Measurements from ENCODE around the gene KIAA0753. TPM values are rescaled to one million over a fixed set of nuclear protein-coding genes. Genes with fewer than 3 reads are reported as not detected.
"Not testable (repeated sequence)": the region's sequence is repeated elsewhere in the genome, so short reads cannot be mapped to it uniquely, and the experiment has no call there.

Gene KIAA0753
- total RNA-seq, 2 donors from 2014 or later: 6.9 to 13.5 TPM

DNA sequence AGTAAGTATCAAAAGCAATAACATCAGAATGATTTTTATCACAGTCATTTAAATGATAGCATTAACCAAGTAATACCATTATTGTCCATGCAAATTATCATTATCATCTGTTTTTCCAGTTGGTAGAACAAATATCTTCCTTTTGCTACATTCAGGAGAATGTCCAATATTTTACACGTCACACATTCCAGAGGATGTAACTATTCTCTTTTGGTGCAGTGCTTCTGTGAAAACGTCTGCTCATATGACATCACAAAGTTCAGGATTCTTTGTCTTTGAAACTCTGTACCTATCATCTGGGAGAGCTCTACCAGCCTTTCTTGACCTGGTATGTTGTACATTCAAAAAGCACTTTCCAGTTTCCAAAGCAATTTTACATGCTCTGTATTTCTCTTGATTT, 44.0 kb downstream of the KIAA0753 start:
- H3K4me3 ChIP-seq: no peak overlapping the region
- peaks cover 23% of the 10 kb centered on the region for H3K4me1 ChIP-seq
- peaks cover 0 to 3% of the 10 kb centered on the region in 2 donors for H3K36me3 ChIP-seq (replicated peaks in 1 of 2; ENCODE audit: insufficient read depth in 1 of 2, low read depth in 2 of 2)
- H3K27me3 ChIP-seq: no peaks in the 10 kb centered on the region
- H3K27ac ChIP-seq: no peak overlapping the region
- intact Hi-C loops (cut with DNase I): no loop called here
- 76 to 86% methylated on average over 2 of the region's 2 CpGs for WGBS, 2 donors
- ATAC-seq: no peak
- TF ChIP-seq, protein P1, sequence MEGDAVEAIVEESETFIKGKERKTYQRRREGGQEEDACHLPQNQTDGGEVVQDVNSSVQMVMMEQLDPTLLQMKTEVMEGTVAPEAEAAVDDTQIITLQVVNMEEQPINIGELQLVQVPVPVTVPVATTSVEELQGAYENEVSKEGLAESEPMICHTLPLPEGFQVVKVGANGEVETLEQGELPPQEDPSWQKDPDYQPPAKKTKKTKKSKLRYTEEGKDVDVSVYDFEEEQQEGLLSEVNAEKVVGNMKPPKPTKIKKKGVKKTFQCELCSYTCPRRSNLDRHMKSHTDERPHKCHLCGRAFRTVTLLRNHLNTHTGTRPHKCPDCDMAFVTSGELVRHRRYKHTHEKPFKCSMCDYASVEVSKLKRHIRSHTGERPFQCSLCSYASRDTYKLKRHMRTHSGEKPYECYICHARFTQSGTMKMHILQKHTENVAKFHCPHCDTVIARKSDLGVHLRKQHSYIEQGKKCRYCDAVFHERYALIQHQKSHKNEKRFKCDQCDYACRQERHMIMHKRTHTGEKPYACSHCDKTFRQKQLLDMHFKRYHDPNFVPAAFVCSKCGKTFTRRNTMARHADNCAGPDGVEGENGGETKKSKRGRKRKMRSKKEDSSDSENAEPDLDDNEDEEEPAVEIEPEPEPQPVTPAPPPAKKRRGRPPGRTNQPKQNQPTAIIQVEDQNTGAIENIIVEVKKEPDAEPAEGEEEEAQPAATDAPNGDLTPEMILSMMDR (IDR thresholded peaks at IDR 0.05): no peak
- H3K9me3 ChIP-seq: no peaks in the 10 kb centered on the region
- no peak for DNase-seq

DNA sequence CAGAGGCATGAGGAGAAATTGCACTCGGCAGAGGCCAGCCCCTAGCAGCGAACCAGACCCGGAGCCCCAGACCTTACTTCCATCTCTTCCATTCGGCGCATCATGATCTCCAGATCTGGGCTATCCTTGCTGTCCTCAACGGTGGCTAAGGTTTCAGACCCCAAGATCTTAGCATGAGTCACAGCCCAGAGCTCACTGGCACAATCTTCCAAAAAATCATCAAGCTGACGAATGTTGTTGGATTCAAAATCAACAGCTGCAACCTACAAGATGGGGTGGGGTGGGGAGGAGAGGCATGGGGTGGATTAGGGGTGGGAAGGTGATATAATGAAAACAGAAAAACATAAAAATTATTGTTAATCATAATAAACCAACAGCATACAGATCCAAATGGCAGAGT, 44.4 kb downstream of the KIAA0753 start:
- intact Hi-C loops (cut with DNase I): no loop called here
- WGBS, 2 donors: 91 to 93% methylated on average over 6 to 7 of the region's 7 CpGs
- peaks cover 0 to 3% of the 10 kb centered on the region in 2 donors for H3K36me3 ChIP-seq (replicated peaks in 1 of 2; ENCODE audit: insufficient read depth in 1 of 2, low read depth in 2 of 2)
- DNase-seq: no peak
- ATAC-seq: no peak
- H3K9me3 ChIP-seq: no peaks in the 10 kb centered on the region
- H3K4me1 ChIP-seq: peaks cover 23% of the 10 kb centered on the region
- no peaks in the 10 kb centered on the region for H3K27me3 ChIP-seq
- no peak overlapping the region for H3K27ac ChIP-seq
- no peak overlapping the region for H3K4me3 ChIP-seq
- no peak for TF ChIP-seq POLR2A (IDR thresholded peaks at IDR 0.05)
- TF ChIP-seq, protein P1 (IDR thresholded peaks at IDR 0.05): no peak

DNA sequence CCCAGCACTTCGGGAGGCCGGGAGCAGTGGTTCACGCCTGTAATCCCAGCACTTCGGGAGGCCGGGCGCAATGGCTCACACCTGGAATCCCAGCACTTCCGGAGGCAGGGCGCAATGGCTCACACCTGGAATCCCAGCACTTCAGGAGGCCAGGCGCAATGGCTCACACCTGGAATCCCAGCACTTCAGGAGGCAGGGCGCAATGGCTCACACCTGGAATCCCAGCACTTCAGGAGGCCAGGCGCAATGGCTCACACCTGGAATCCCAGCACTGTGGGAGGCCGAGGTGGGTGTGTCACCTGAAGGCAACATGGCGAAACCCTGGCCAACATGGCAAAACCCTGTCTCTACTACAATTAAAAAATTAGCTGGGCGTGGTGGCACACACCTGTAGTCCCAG, 47.1 kb downstream of the KIAA0753 start:
- DNase-seq: not testable (repeated sequence)
- 94% methylated on average over 12 to 14 of the region's 14 CpGs for WGBS, 2 donors

DNA sequence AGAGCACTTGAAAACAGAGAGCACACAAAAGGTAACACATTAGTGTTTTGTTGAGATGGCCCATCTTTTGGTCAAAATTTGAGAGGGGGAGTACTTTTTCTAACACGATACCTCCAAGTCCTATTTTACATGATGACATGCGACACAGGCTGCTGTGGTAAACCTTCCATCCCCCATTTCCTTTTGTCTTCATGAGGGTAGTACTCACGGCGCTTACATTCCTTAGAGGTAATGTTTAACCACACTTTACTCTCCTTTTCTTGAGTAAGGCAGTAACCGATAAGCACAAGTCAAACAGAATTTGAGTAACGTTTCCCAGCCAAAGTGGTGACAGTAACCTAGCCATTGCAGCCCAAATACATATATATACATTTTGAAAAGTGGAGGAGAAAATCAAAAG, 48.3 kb downstream of the KIAA0753 start:
- ATAC-seq (peak; percentile 75), DNase-seq (no peak)
- WGBS, 2 donors: 36 to 56% methylated on average over 6 of the region's 6 CpGs
- Histone ChIP-seq H3K27me3 (no peaks in the 10 kb centered on the region), H3K27ac (peak overlapping the region in 3 of 4 donors; percentile 11 to 75 (median 46)), H3K36me3 (replicated peaks in 1 of 2; ENCODE audit: insufficient read depth in 1 of 2, low read depth in 2 of 2) (peaks cover 4 to 15% of the 10 kb centered on the region in 2 donors), H3K9me3 (no peaks in the 10 kb centered on the region), H3K4me1 (peaks cover 6% of the 10 kb centered on the region), H3K4me3 (no peak overlapping the region)
- TF ChIP-seq POLR2A (IDR thresholded peaks at IDR 0.05): no peak
- TF ChIP-seq, protein P1 (IDR thresholded peaks at IDR 0.05): no peak
- intact Hi-C loops (cut with DNase I): no loop called here

More for the DNA sequence above, 47.1 kb downstream of the KIAA0753 start:
- ATAC-seq; H3K4me3 ChIP-seq; H3K27me3 ChIP-seq; H3K9me3 ChIP-seq; intact Hi-C loops (cut with DNase I): not testable (repeated sequence)
- H3K27ac ChIP-seq: peak overlapping the region in 1 of 4 donors; percentile 34
- H3K4me1 ChIP-seq: peaks cover 15% of the 10 kb centered on the region
- peaks cover 4 to 12% of the 10 kb centered on the region in 2 donors for H3K36me3 ChIP-seq (replicated peaks in 1 of 2; ENCODE audit: insufficient read depth in 1 of 2, low read depth in 2 of 2)

DNA sequence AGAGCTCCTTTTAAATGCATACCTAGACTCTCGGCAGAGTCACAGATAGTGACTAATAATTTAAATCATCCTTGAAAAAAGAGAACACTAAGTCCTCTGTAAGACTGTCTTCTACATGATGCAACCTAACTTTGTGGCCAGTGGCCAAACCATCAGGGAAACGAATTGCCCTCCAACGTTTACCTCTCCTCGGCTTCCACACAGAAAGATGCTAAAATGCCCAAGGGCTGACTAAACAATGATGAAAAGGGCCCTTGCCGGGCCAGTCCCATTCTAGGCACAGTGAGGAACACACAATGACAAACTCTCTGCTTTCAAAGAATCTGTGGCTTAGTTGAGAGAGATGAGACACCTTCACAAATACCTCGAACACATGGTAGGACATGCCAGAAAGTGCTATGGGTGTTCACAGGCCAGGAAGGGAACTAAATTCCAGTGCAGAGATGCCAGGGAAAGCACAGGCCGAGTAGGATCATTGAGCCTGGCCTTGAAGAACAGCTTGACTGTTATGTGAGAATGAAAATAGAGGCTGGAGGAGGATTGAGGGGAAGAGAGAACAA, 48.8 kb downstream of the KIAA0753 start:
- 51 to 66% methylated on average over 7 of the region's 7 CpGs for WGBS, 2 donors
- no peak for TF ChIP-seq POLR2A (IDR thresholded peaks at IDR 0.05)
- TF ChIP-seq, protein P1 (IDR thresholded peaks at IDR 0.05): no peak
- H3K36me3 ChIP-seq (replicated peaks in 1 of 2; ENCODE audit: insufficient read depth in 1 of 2, low read depth in 2 of 2): peaks cover 4 to 15% of the 10 kb centered on the region in 2 donors
- no peaks in the 10 kb centered on the region for H3K27me3 ChIP-seq
- DNase-seq (no peak), ATAC-seq (no peak)
- peak overlapping the region in 3 of 4 donors; percentile 11 to 75 (median 46) for H3K27ac ChIP-seq
- no peak overlapping the region for H3K4me3 ChIP-seq
- H3K4me1 ChIP-seq: peaks cover 6% of the 10 kb centered on the region
- intact Hi-C loops (cut with DNase I): no loop called here
- H3K9me3 ChIP-seq: no peaks in the 10 kb centered on the region
